ENCODE results near the gene RECQL.
"Not testable (repeated sequence)": the region's sequence is repeated elsewhere in the genome, so short reads cannot be mapped to it uniquely, and the experiment has no call there.

RECQL gene

GRCh38 chr12:21438643-21439042 is 62.8 kb downstream of the RECQL start:
- Histone ChIP-seq H2AFZ (ENCODE audit: low read depth, low read length) (peak overlapping the region; percentile 96), H3K9me3 (ENCODE audit: low read length) (no peaks in the 10 kb centered on the region), H3K4me3 (ENCODE audit: low read length) (peak overlapping the region; percentile 63), H3K4me1 (ENCODE audit: insufficient read depth, low read length) (peaks cover 3% of the 10 kb centered on the region), H3K36me3 (ENCODE audit: insufficient read depth, low read length) (no peaks in the 10 kb centered on the region), H3K27me3 (ENCODE audit: insufficient read depth, low read length) (peaks cover 5% of the 10 kb centered on the region)

GRCh38 chr12:21434699-21435098 is 66.7 kb downstream of the RECQL start:
- Histone ChIP-seq H3K4me1 (ENCODE audit: insufficient read depth, low read length) (peaks cover 3% of the 10 kb centered on the region), H3K36me3 (ENCODE audit: insufficient read depth, low read length) (no peaks in the 10 kb centered on the region), H2AFZ (ENCODE audit: low read depth, low read length) (no peak overlapping the region)

GRCh38 chr12:21433525-21433924 is 67.9 kb downstream of the RECQL start:
- Histone ChIP-seq H3K4me3 (ENCODE audit: low read length) (no peak overlapping the region), H3K4me1 (ENCODE audit: insufficient read depth, low read length) (peaks cover 3% of the 10 kb centered on the region), H3K36me3 (ENCODE audit: insufficient read depth, low read length) (no peaks in the 10 kb centered on the region), H3K27me3 (ENCODE audit: insufficient read depth, low read length) (peaks cover 5% of the 10 kb centered on the region), H3K9me3 (ENCODE audit: low read length) (no peaks in the 10 kb centered on the region), H2AFZ (ENCODE audit: low read depth, low read length) (no peak overlapping the region)

More at GRCh38 chr12:21434699-21435098, 66.7 kb downstream of the RECQL start:
- Histone ChIP-seq H3K27me3 (ENCODE audit: insufficient read depth, low read length) (peaks cover 5% of the 10 kb centered on the region), H3K4me3 (ENCODE audit: low read length) (no peak overlapping the region), H3K9me3 (ENCODE audit: low read length) (no peaks in the 10 kb centered on the region)

- Histone ChIP-seq H3K27me3 (ENCODE audit: insufficient read depth, low read length) (peaks cover 5% of the 10 kb centered on the region), H3K4me3 (ENCODE audit: low read length) (no peak overlapping the region), H2AFZ (ENCODE audit: low read depth, low read length) (no peak overlapping the region), H3K36me3 (ENCODE audit: insufficient read depth, low read length) (no peaks in the 10 kb centered on the region), H3K4me1 (ENCODE audit: insufficient read depth, low read length) (no peaks in the 10 kb centered on the region), H3K9me3 (ENCODE audit: low read length) (no peaks in the 10 kb centered on the region)
These were observed 71.4 kb downstream of the RECQL start for GRCh38 chr12:21429994-21430393.

GRCh38 chr12:21428241-21428640 is 73.2 kb downstream of the RECQL start:
- H3K4me3 ChIP-seq (ENCODE audit: low read length): no peak overlapping the region
- no peaks in the 10 kb centered on the region for H3K4me1 ChIP-seq (ENCODE audit: insufficient read depth, low read length)
- no peak overlapping the region for H2AFZ ChIP-seq (ENCODE audit: low read depth, low read length)
- no peaks in the 10 kb centered on the region for H3K9me3 ChIP-seq (ENCODE audit: low read length)
- H3K27me3 ChIP-seq (ENCODE audit: insufficient read depth, low read length): no peaks in the 10 kb centered on the region
- H3K36me3 ChIP-seq (ENCODE audit: insufficient read depth, low read length): no peaks in the 10 kb centered on the region

- not testable (repeated sequence) for H3K36me3 ChIP-seq (ENCODE audit: insufficient read depth, low read length); H3K9me3 ChIP-seq (ENCODE audit: low read length); H3K4me3 ChIP-seq (ENCODE audit: low read length); H3K27me3 ChIP-seq (ENCODE audit: insufficient read depth, low read length); H2AFZ ChIP-seq (ENCODE audit: low read depth, low read length)
- H3K4me1 ChIP-seq (ENCODE audit: insufficient read depth, low read length): peaks cover 15% of the 10 kb centered on the region
These were observed 82.3 kb downstream of the RECQL start for GRCh38 chr12:21419009-21419699.
